H9 (cell line): ENCODE results near the gene SLC46A2. TPM values are rescaled to one million over a fixed set of nuclear protein-coding genes. Genes with fewer than 3 reads are reported as not detected.
A peak's percentile ranks its signal among the peaks of the same experiment; 100 is the strongest.

Source experiments
- DNase-seq: peaks from one replicate; pipeline ENCODE4 v3.0.0-alpha.2; 2017
- H2AFZ ChIP-seq: one replicate; pipeline ENCODE4 v1.6.1; 2013; ENCODE audit warnings: mild to moderate bottlenecking, low read length, control low read depth, moderate library complexity
- H2AK5ac ChIP-seq: 2 replicates; pipeline ENCODE4 v1.6.1; 2013; ENCODE audit warnings: low read length, control low read depth, mixed read lengths; ENCODE audit not compliant: insufficient read length
- H2BK120ac ChIP-seq: one replicate; pipeline ENCODE4 v1.6.1; 2013; ENCODE audit warnings: low read depth, mild to moderate bottlenecking, low read length, control low read depth, inconsistent platforms; ENCODE audit not compliant: poor library complexity, severe bottlenecking
- H2BK12ac ChIP-seq: 2 replicates; pipeline ENCODE4 v1.6.1; 2013; ENCODE audit warnings: low read length, control low read depth, mixed read lengths, low read depth; ENCODE audit not compliant: insufficient read length
- H2BK15ac ChIP-seq: 2 replicates; pipeline ENCODE4 v1.6.1; 2013; ENCODE audit warnings: low read depth, low read length, control low read depth
- H2BK20ac ChIP-seq: one replicate; pipeline ENCODE4 v1.6.1; 2013; ENCODE audit warnings: low read depth, mild to moderate bottlenecking, low read length, control low read depth, inconsistent platforms; ENCODE audit not compliant: poor library complexity, severe bottlenecking
- H2BK5ac ChIP-seq: 2 replicates; pipeline ENCODE4 v1.6.1; 2013; ENCODE audit warnings: low read length, control low read depth, mixed read lengths; ENCODE audit not compliant: insufficient read length
- H3K14ac ChIP-seq: 2 replicates; pipeline ENCODE4 v1.6.1; 2013; ENCODE audit warnings: low read length, control low read depth; ENCODE audit not compliant: insufficient read depth
- H3K18ac ChIP-seq: 2 replicates; pipeline ENCODE4 v1.6.1; 2013; ENCODE audit warnings: low read depth, mild to moderate bottlenecking, mixed read lengths, low read length, control low read depth; ENCODE audit not compliant: insufficient read length
- H3K23ac ChIP-seq: 2 replicates; pipeline ENCODE4 v1.6.1; 2013; ENCODE audit warnings: low read length, control low read depth, mixed read lengths, low read depth; ENCODE audit not compliant: insufficient read length
- H3K23me2 ChIP-seq: 2 replicates; pipeline ENCODE4 v1.6.1; 2013; ENCODE audit warnings: low read depth, mild to moderate bottlenecking, mixed read lengths, low read length, control low read depth; ENCODE audit not compliant: insufficient read length, poor library complexity, severe bottlenecking
- H3K27ac ChIP-seq: 2 replicates; pipeline ENCODE4 v1.5.1; 2013; ENCODE audit warnings: low read length, control low read depth, mixed read lengths, low read depth; ENCODE audit not compliant: insufficient read length
- H3K27me3 ChIP-seq: 2 replicates; pipeline ENCODE4 v1.6.1; 2013; ENCODE audit warnings: low read length, control low read depth, inconsistent platforms; ENCODE audit not compliant: insufficient read depth
- H3K4ac ChIP-seq: 2 replicates; pipeline ENCODE4 v1.6.1; 2013; ENCODE audit warnings: low read depth, mild to moderate bottlenecking, control low read depth, inconsistent platforms, low read length, moderate library complexity
- H3K4me1 ChIP-seq: 2 replicates; pipeline ENCODE4 v1.6.1; 2013; ENCODE audit warnings: low read length, control low read depth, inconsistent platforms; ENCODE audit not compliant: insufficient read depth
- H3K4me2 ChIP-seq: 2 replicates; pipeline ENCODE4 v1.6.1; 2013; ENCODE audit warnings: low read length, control low read depth, mixed read lengths; ENCODE audit not compliant: insufficient read length, insufficient read depth
- H3K56ac ChIP-seq: 2 replicates; pipeline ENCODE4 v1.6.1; 2013; ENCODE audit warnings: low read depth, mild to moderate bottlenecking, mixed read lengths, low read length, control low read depth; ENCODE audit not compliant: insufficient read length
- H3K79me1 ChIP-seq: 2 replicates; pipeline ENCODE4 v1.6.1; 2013; ENCODE audit warnings: low read depth, mild to moderate bottlenecking, moderate library complexity, low read length, control low read depth, inconsistent platforms; ENCODE audit not compliant: insufficient read depth, poor library complexity, severe bottlenecking
- H3K79me2 ChIP-seq: 2 replicates; pipeline ENCODE4 v1.6.1; 2013; ENCODE audit warnings: low read length, control low read depth, inconsistent platforms; ENCODE audit not compliant: insufficient read depth
- H3K9ac ChIP-seq: 2 replicates; pipeline ENCODE4 v1.6.1; 2013; ENCODE audit warnings: low read length, control low read depth, mixed read lengths; ENCODE audit not compliant: insufficient read length; ENCODE audit errors: extremely low read depth
- H3K9me3 ChIP-seq: one replicate; pipeline ENCODE4 v1.6.1; 2013; ENCODE audit warnings: low read depth, low read length, inconsistent platforms; ENCODE audit not compliant: control insufficient read depth
- H3T11ph ChIP-seq: one replicate; pipeline ENCODE4 v1.6.1; 2013; ENCODE audit warnings: mild to moderate bottlenecking, low read length, control low read depth, inconsistent platforms
- H4K20me1 ChIP-seq: one replicate; pipeline ENCODE4 v1.6.1; 2013; ENCODE audit not compliant: control insufficient read depth, insufficient read length, insufficient read depth
- H4K5ac ChIP-seq: 2 replicates; pipeline ENCODE4 v1.6.1; 2013; ENCODE audit warnings: low read depth, mild to moderate bottlenecking, mixed read lengths, low read length, control low read depth; ENCODE audit not compliant: insufficient read length
- H4K8ac ChIP-seq: replicated peaks from 2 replicates; pipeline ENCODE4 v1.6.1; 2013; ENCODE audit warnings: low read length, control low read depth, mixed read lengths, low read depth; ENCODE audit not compliant: insufficient read length
- H4K91ac ChIP-seq: 2 replicates; pipeline ENCODE4 v1.6.1; 2013; ENCODE audit warnings: low read depth, mild to moderate bottlenecking, moderate library complexity, mixed read lengths, low read length, control low read depth; ENCODE audit not compliant: insufficient read length
- H3K27ac Mint-ChIP-seq, 3 experiments: 2 replicates in 2 of 3; 3 replicates in 1 of 3; pipeline ENCODE4 v1.8.0; 2020 to 2021; ENCODE audit warnings: mixed read lengths in 3 of 3, mild to moderate bottlenecking in 1 of 3, moderate library complexity in 1 of 3
- H3K27me3 Mint-ChIP-seq: 2 replicates; pipeline ENCODE4 v1.8.0; 2021; ENCODE audit warnings: low read depth, mild to moderate bottlenecking, moderate library complexity, mixed read lengths
- H3K36me3 Mint-ChIP-seq, 3 experiments: 2 replicates in 2 of 3; 3 replicates in 1 of 3; pipeline ENCODE4 v1.8.0; 2020 to 2021; ENCODE audit warnings: low read depth in 3 of 3, mixed read lengths in 3 of 3; ENCODE audit not compliant: insufficient read depth in 1 of 3
- H3K4me1 Mint-ChIP-seq, 2 experiments: 2 replicates each; pipeline ENCODE4 v1.8.0; 2020; ENCODE audit warnings: mixed read lengths in 2 of 2
- H3K4me3 Mint-ChIP-seq, 2 experiments: 2 replicates in 1 of 2; 3 replicates in 1 of 2; pipeline ENCODE4 v1.8.0; 2020 to 2021; ENCODE audit warnings: mild to moderate bottlenecking in 2 of 2, mixed read lengths in 2 of 2, moderate library complexity in 1 of 2
- H3K9me3 Mint-ChIP-seq, 2 experiments: 2 replicates in 1 of 2; 3 replicates in 1 of 2; pipeline ENCODE4 v1.8.0; 2020; ENCODE audit warnings: mild to moderate bottlenecking in 2 of 2, mixed read lengths in 2 of 2, moderate library complexity in 1 of 2
- CTCF ChIP-seq: fragments of 200-600 bp; sonication (generic); conservative IDR thresholded peaks from 3 replicates; pipeline ENCODE4 v1.8.0; 2021; ENCODE audit warnings: antibody characterized with exemption, mild to moderate bottlenecking
- WGBS: extraction: QIAGEN DNeasy Blood & Tissue Kit; methylation state at CpG from one replicate; pipeline ENCODE4 v1.1.7; 2013; ENCODE audit warnings: missing lambda C conversion rate, low lambda C conversion rate, mixed read lengths; ENCODE audit not compliant: insufficient read length; ENCODE audit errors: extremely low coverage; 5-methylcytosine and 5-hydroxymethylcytosine counted together
- total RNA-seq: library from RNA; stranded (reverse); gene quantifications from 2 replicates; pipeline ENCODE4 v1.2.1, GENCODE V29; 2021

Gene SLC46A2
- total RNA-seq, 1 experiment from 2014 or later = not detected

- H3K4me3 Mint-ChIP-seq = no peak overlapping the region
- no peaks in the 10 kb centered on the region for H3K27me3 Mint-ChIP-seq
- Histone ChIP-seq H3K4me2 (no peak overlapping the region), H3K9me3 (no peaks in the 10 kb centered on the region), H3T11ph (no peak overlapping the region), H3K27me3 (no peaks in the 10 kb centered on the region), H2BK120ac (no peak overlapping the region), H2BK12ac (no peak overlapping the region), H2AFZ (no peak overlapping the region), H3K9ac (no peak overlapping the region), H3K14ac (no peak overlapping the region), H2AK5ac (no peak overlapping the region), H2BK5ac (no peak overlapping the region), H3K4me1 (no peaks in the 10 kb centered on the region), H2BK20ac (no peak overlapping the region), H4K8ac (no peak overlapping the region), H3K23me2 (no peaks in the 10 kb centered on the region), H3K4ac (no peak overlapping the region), H4K91ac (no peak overlapping the region), H4K5ac (no peak overlapping the region), H3K79me1 (no peaks in the 10 kb centered on the region), H3K23ac (no peak overlapping the region), H2BK15ac (no peak overlapping the region), H3K27ac (no peak overlapping the region), H3K79me2 (no peaks in the 10 kb centered on the region), H3K56ac (no peak overlapping the region), H3K18ac (no peak overlapping the region), H4K20me1 (peaks cover 3% of the 10 kb centered on the region)
- H3K36me3 Mint-ChIP-seq = no peaks in the 10 kb centered on the region; a peak in 2 of 7 replicates
- DNase-seq = no peak
- H3K27ac Mint-ChIP-seq = peak overlapping the region in 2 of 3 experiments; percentile 7 to 17; a peak in 2 of 7 replicates
- H3K9me3 Mint-ChIP-seq = no peaks in the 10 kb centered on the region
- TF ChIP-seq CTCF = no peak
- no CpG with 5 or more reads among the region's 6 CpGs for WGBS
- H3K4me1 Mint-ChIP-seq = peaks cover 0 to 3% of the 10 kb centered on the region in 2 experiments; a peak in 2 of 4 replicates
Measured at GRCh38 chr9:112858625-112859147, 32.0 kb downstream of the SLC46A2 start.
